H9 (cell line): ENCODE data around the gene LETM1. TPM values are rescaled to one million over a fixed set of nuclear protein-coding genes. Genes with fewer than 3 reads are reported as not detected.

ENCODE experiments used
- DNase-seq: peaks from one replicate; pipeline ENCODE4 v3.0.0-alpha.2; 2017
- H2AFZ ChIP-seq: one replicate; pipeline ENCODE4 v1.6.1; 2013; ENCODE audit warnings: mild to moderate bottlenecking, low read length, control low read depth, moderate library complexity
- H2AK5ac ChIP-seq: 2 replicates; pipeline ENCODE4 v1.6.1; 2013; ENCODE audit warnings: low read length, control low read depth, mixed read lengths; ENCODE audit not compliant: insufficient read length
- H2BK120ac ChIP-seq: one replicate; pipeline ENCODE4 v1.6.1; 2013; ENCODE audit warnings: low read depth, mild to moderate bottlenecking, low read length, control low read depth, inconsistent platforms; ENCODE audit not compliant: poor library complexity, severe bottlenecking
- H2BK12ac ChIP-seq: 2 replicates; pipeline ENCODE4 v1.6.1; 2013; ENCODE audit warnings: low read length, control low read depth, mixed read lengths, low read depth; ENCODE audit not compliant: insufficient read length
- H2BK15ac ChIP-seq: 2 replicates; pipeline ENCODE4 v1.6.1; 2013; ENCODE audit warnings: low read depth, low read length, control low read depth
- H2BK20ac ChIP-seq: one replicate; pipeline ENCODE4 v1.6.1; 2013; ENCODE audit warnings: low read depth, mild to moderate bottlenecking, low read length, control low read depth, inconsistent platforms; ENCODE audit not compliant: poor library complexity, severe bottlenecking
- H2BK5ac ChIP-seq: 2 replicates; pipeline ENCODE4 v1.6.1; 2013; ENCODE audit warnings: low read length, control low read depth, mixed read lengths; ENCODE audit not compliant: insufficient read length
- H3K14ac ChIP-seq: 2 replicates; pipeline ENCODE4 v1.6.1; 2013; ENCODE audit warnings: low read length, control low read depth; ENCODE audit not compliant: insufficient read depth
- H3K18ac ChIP-seq: 2 replicates; pipeline ENCODE4 v1.6.1; 2013; ENCODE audit warnings: low read depth, mild to moderate bottlenecking, mixed read lengths, low read length, control low read depth; ENCODE audit not compliant: insufficient read length
- H3K23ac ChIP-seq: 2 replicates; pipeline ENCODE4 v1.6.1; 2013; ENCODE audit warnings: low read length, control low read depth, mixed read lengths, low read depth; ENCODE audit not compliant: insufficient read length
- H3K23me2 ChIP-seq: 2 replicates; pipeline ENCODE4 v1.6.1; 2013; ENCODE audit warnings: low read depth, mild to moderate bottlenecking, mixed read lengths, low read length, control low read depth; ENCODE audit not compliant: insufficient read length, poor library complexity, severe bottlenecking
- H3K27ac ChIP-seq: 2 replicates; pipeline ENCODE4 v1.5.1; 2013; ENCODE audit warnings: low read length, control low read depth, mixed read lengths, low read depth; ENCODE audit not compliant: insufficient read length
- H3K27me3 ChIP-seq: 2 replicates; pipeline ENCODE4 v1.6.1; 2013; ENCODE audit warnings: low read length, control low read depth, inconsistent platforms; ENCODE audit not compliant: insufficient read depth
- H3K4ac ChIP-seq: 2 replicates; pipeline ENCODE4 v1.6.1; 2013; ENCODE audit warnings: low read depth, mild to moderate bottlenecking, control low read depth, inconsistent platforms, low read length, moderate library complexity
- H3K4me1 ChIP-seq: 2 replicates; pipeline ENCODE4 v1.6.1; 2013; ENCODE audit warnings: low read length, control low read depth, inconsistent platforms; ENCODE audit not compliant: insufficient read depth
- H3K4me2 ChIP-seq: 2 replicates; pipeline ENCODE4 v1.6.1; 2013; ENCODE audit warnings: low read length, control low read depth, mixed read lengths; ENCODE audit not compliant: insufficient read length, insufficient read depth
- H3K56ac ChIP-seq: 2 replicates; pipeline ENCODE4 v1.6.1; 2013; ENCODE audit warnings: low read depth, mild to moderate bottlenecking, mixed read lengths, low read length, control low read depth; ENCODE audit not compliant: insufficient read length
- H3K79me1 ChIP-seq: 2 replicates; pipeline ENCODE4 v1.6.1; 2013; ENCODE audit warnings: low read depth, mild to moderate bottlenecking, moderate library complexity, low read length, control low read depth, inconsistent platforms; ENCODE audit not compliant: insufficient read depth, poor library complexity, severe bottlenecking
- H3K79me2 ChIP-seq: 2 replicates; pipeline ENCODE4 v1.6.1; 2013; ENCODE audit warnings: low read length, control low read depth, inconsistent platforms; ENCODE audit not compliant: insufficient read depth
- H3K9ac ChIP-seq: 2 replicates; pipeline ENCODE4 v1.6.1; 2013; ENCODE audit warnings: low read length, control low read depth, mixed read lengths; ENCODE audit not compliant: insufficient read length; ENCODE audit errors: extremely low read depth
- H3K9me3 ChIP-seq: one replicate; pipeline ENCODE4 v1.6.1; 2013; ENCODE audit warnings: low read depth, low read length, inconsistent platforms; ENCODE audit not compliant: control insufficient read depth
- H3T11ph ChIP-seq: one replicate; pipeline ENCODE4 v1.6.1; 2013; ENCODE audit warnings: mild to moderate bottlenecking, low read length, control low read depth, inconsistent platforms
- H4K20me1 ChIP-seq: one replicate; pipeline ENCODE4 v1.6.1; 2013; ENCODE audit not compliant: control insufficient read depth, insufficient read length, insufficient read depth
- H4K5ac ChIP-seq: 2 replicates; pipeline ENCODE4 v1.6.1; 2013; ENCODE audit warnings: low read depth, mild to moderate bottlenecking, mixed read lengths, low read length, control low read depth; ENCODE audit not compliant: insufficient read length
- H4K8ac ChIP-seq: replicated peaks from 2 replicates; pipeline ENCODE4 v1.6.1; 2013; ENCODE audit warnings: low read length, control low read depth, mixed read lengths, low read depth; ENCODE audit not compliant: insufficient read length
- H4K91ac ChIP-seq: 2 replicates; pipeline ENCODE4 v1.6.1; 2013; ENCODE audit warnings: low read depth, mild to moderate bottlenecking, moderate library complexity, mixed read lengths, low read length, control low read depth; ENCODE audit not compliant: insufficient read length
- H3K27ac Mint-ChIP-seq, 3 experiments: 2 replicates in 2 of 3; 3 replicates in 1 of 3; pipeline ENCODE4 v1.8.0; 2020 to 2021; ENCODE audit warnings: mixed read lengths in 3 of 3, mild to moderate bottlenecking in 1 of 3, moderate library complexity in 1 of 3
- H3K27me3 Mint-ChIP-seq: 2 replicates; pipeline ENCODE4 v1.8.0; 2021; ENCODE audit warnings: low read depth, mild to moderate bottlenecking, moderate library complexity, mixed read lengths
- H3K36me3 Mint-ChIP-seq, 3 experiments: 2 replicates in 2 of 3; 3 replicates in 1 of 3; pipeline ENCODE4 v1.8.0; 2020 to 2021; ENCODE audit warnings: low read depth in 3 of 3, mixed read lengths in 3 of 3; ENCODE audit not compliant: insufficient read depth in 1 of 3
- H3K4me1 Mint-ChIP-seq, 2 experiments: 2 replicates each; pipeline ENCODE4 v1.8.0; 2020; ENCODE audit warnings: mixed read lengths in 2 of 2
- H3K4me3 Mint-ChIP-seq, 2 experiments: 2 replicates in 1 of 2; 3 replicates in 1 of 2; pipeline ENCODE4 v1.8.0; 2020 to 2021; ENCODE audit warnings: mild to moderate bottlenecking in 2 of 2, mixed read lengths in 2 of 2, moderate library complexity in 1 of 2
- H3K9me3 Mint-ChIP-seq, 2 experiments: 2 replicates in 1 of 2; 3 replicates in 1 of 2; pipeline ENCODE4 v1.8.0; 2020; ENCODE audit warnings: mild to moderate bottlenecking in 2 of 2, mixed read lengths in 2 of 2, moderate library complexity in 1 of 2
- CTCF ChIP-seq: fragments of 200-600 bp; sonication (generic); conservative IDR thresholded peaks from 3 replicates; pipeline ENCODE4 v1.8.0; 2021; ENCODE audit warnings: antibody characterized with exemption, mild to moderate bottlenecking
- WGBS: extraction: QIAGEN DNeasy Blood & Tissue Kit; methylation state at CpG from one replicate; pipeline ENCODE4 v1.1.7; 2013; ENCODE audit warnings: missing lambda C conversion rate, low lambda C conversion rate, mixed read lengths; ENCODE audit not compliant: insufficient read length; ENCODE audit errors: extremely low coverage; 5-methylcytosine and 5-hydroxymethylcytosine counted together
- total RNA-seq: library from RNA; stranded (reverse); gene quantifications from 2 replicates; pipeline ENCODE4 v1.2.1, GENCODE V29; 2021

Gene LETM1
- total RNA-seq, 1 experiment from 2014 or later, result 43.4 TPM

DNA sequence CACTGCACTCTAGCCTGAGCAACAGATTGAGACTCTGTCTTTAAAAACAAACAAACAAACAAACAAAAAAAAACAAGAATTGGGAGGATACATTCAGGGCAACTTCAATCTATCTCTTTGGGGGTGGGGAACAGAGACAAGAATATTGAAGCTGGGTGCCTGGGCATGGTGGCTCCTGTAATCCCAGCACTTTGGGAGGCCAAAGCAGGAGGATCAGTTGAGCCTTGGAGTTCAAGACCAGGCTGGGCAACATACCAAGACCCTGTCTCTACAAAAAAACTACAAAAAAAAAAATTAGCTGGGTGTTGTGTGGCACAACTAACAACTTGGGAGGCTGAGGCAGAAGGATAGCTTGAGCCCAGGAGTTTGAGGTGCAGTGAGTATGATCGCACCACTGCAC, 1.2 kb downstream of the LETM1 start:
- Histone ChIP-seq H2BK5ac (no peak overlapping the region), H3K27ac (no peak overlapping the region), H2AFZ (no peak overlapping the region), H2BK12ac (no peak overlapping the region), H3K9me3 (no peaks in the 10 kb centered on the region), H3T11ph (no peak overlapping the region), H4K91ac (no peak overlapping the region), H2BK20ac (no peak overlapping the region), H2BK120ac (no peak overlapping the region), H4K8ac (no peak overlapping the region), H3K23me2 (peaks cover 13% of the 10 kb centered on the region), H3K4me1 (no peaks in the 10 kb centered on the region), H3K18ac (no peak overlapping the region), H3K4me2 (peak overlapping the region; percentile 61), H2BK15ac (no peak overlapping the region), H3K56ac (no peak overlapping the region), H3K27me3 (peaks cover 28% of the 10 kb centered on the region), H3K4ac (no peak overlapping the region), H4K5ac (no peak overlapping the region), H4K20me1 (no peaks in the 10 kb centered on the region), H2AK5ac (no peak overlapping the region), H3K79me1 (no peaks in the 10 kb centered on the region), H3K79me2 (peaks cover 2% of the 10 kb centered on the region; the same call in 1 of the 2 replicates), H3K23ac (no peak overlapping the region), H3K14ac (no peak overlapping the region), H3K9ac (no peak overlapping the region)
- Mint-ChIP-seq H3K36me3 (peaks cover 5 to 7% (median 6%) of the 10 kb centered on the region in 3 experiments; a peak in 6 of 7 replicates), H3K4me3 (peak overlapping the region; percentile 72 to 84), H3K4me1 (peaks cover 15 to 23% of the 10 kb centered on the region in 2 experiments), H3K27ac (no peak overlapping the region; a peak in 1 of 7 replicates), H3K27me3 (peaks cover 45% of the 10 kb centered on the region), H3K9me3 (no peaks in the 10 kb centered on the region)
- no peak for TF ChIP-seq CTCF
- DNase-seq, result no peak
- WGBS, result no CpG with 5 or more reads among the region's 1 CpG
